Activated gamma-delta T cell treated with Interleukin-2 at 50 U/mL for 16 hours (primary cell): ENCODE measurements around the gene DEGS1.

Experiments
- DNase-seq: peaks from one replicate; pipeline ENCODE4 v3.0.0-alpha.2; 2020

DEGS1 gene

GRCh38 chr1:224217655-224218623, 34.9 kb downstream of the DEGS1 start:
- DNase-seq = no peak

GRCh38 chr1:224219011-224219611, 36.1 kb downstream of the DEGS1 start:
- no peak for DNase-seq

- DNase-seq = no peak
Measured at GRCh38 chr1:224219612-224220059, 36.6 kb downstream of the DEGS1 start.

- no peak for DNase-seq
Measured at GRCh38 chr1:224223819-224224714, 41.0 kb downstream of the DEGS1 start.

GRCh38 chr1:224226849-224227502, 43.9 kb downstream of the DEGS1 start:
- no peak for DNase-seq

GRCh38 chr1:224234017-224234416, 51.0 kb downstream of the DEGS1 start:
- no peak for DNase-seq

- DNase-seq = no peak
Measured at GRCh38 chr1:224235813-224236493, 52.9 kb downstream of the DEGS1 start.

- no peak for DNase-seq
Measured at GRCh38 chr1:224237119-224237881, 54.3 kb downstream of the DEGS1 start.

- DNase-seq = no peak
Measured at GRCh38 chr1:224238212-224238611, 55.2 kb downstream of the DEGS1 start.

- no peak for DNase-seq
Measured at GRCh38 chr1:224238756-224239155, 55.7 kb downstream of the DEGS1 start.
